Measurements from ENCODE around the gene FAM171A2. TPM values are rescaled to one million over a fixed set of nuclear protein-coding genes. Genes with fewer than 3 reads are reported as not detected.

Gene FAM171A2
- total and polyA plus RNA-seq, 2 of the 8 experiments (the other 6 are each of a cell fraction or from before 2014, with no cell fraction given): 21.9 to 24.1 TPM

- H2AK5ac ChIP-seq (ENCODE audit: low read depth, low read length): 0 out of 2 replicates have a peak overlapping the region, but pooled peaks have one; percentile 48
- H3K4ac ChIP-seq (replicated peaks; ENCODE audit: insufficient read length, low read depth, low read length): no peak overlapping the region
- H3K27ac ChIP-seq (ENCODE audit: low read depth, low read length): no peak overlapping the region
- H4K5ac ChIP-seq (ENCODE audit: insufficient read length, low read depth, low read length): no peak overlapping the region
- H3K23ac ChIP-seq (ENCODE audit: insufficient read length): no peak overlapping the region
- no peak overlapping the region for H2BK5ac ChIP-seq (ENCODE audit: low read depth, low read length)
- H4K91ac ChIP-seq (replicated peaks; ENCODE audit: insufficient read length, low read length): no peak overlapping the region
- no peak overlapping the region for H2AFZ ChIP-seq (ENCODE audit: low read length)
- H2BK15ac ChIP-seq (ENCODE audit: low read length): no peak overlapping the region
- H4K20me1 ChIP-seq (replicated peaks in 1 of 2; ENCODE audit: control insufficient read depth in 1 of 2, insufficient read depth in 2 of 2, low read length in 2 of 2): peaks cover 0 to 7% of the 10 kb centered on the region in 2 experiments
- DNase-seq (ENCODE audit: low read depth in 1 of 2, low spot score in 2 of 2) (no peak), FAIRE-seq (no peak)
- H3K79me2 ChIP-seq (ENCODE audit: control insufficient read depth in 1 of 2, insufficient read depth in 2 of 2, low read length in 2 of 2): peaks cover 0 to 3% of the 10 kb centered on the region in 2 experiments; a peak in 1 of 4 replicates
- peaks cover 0 to 3% (median 0%) of the 10 kb centered on the region in 4 experiments; a peak in 3 of 7 replicates for H3K27me3 ChIP-seq (replicated peaks in 1 of 4; ENCODE audit: control insufficient read depth in 3 of 4, extremely low read depth in 1 of 4, insufficient read depth in 3 of 4, low read length in 3 of 4)
- no peaks in the 10 kb centered on the region for H3K9me3 ChIP-seq (ENCODE audit: insufficient read depth in 2 of 2, low read depth in 1 of 2, low read length in 1 of 2)
- H3K14ac ChIP-seq (ENCODE audit: insufficient read length): no peak overlapping the region
- peaks cover 0 to 2% (median 0%) of the 10 kb centered on the region in 4 experiments; a peak in 4 of 7 replicates for H3K4me1 ChIP-seq (replicated peaks in 1 of 4; ENCODE audit: control insufficient read depth in 3 of 4, insufficient read depth in 4 of 4, low read length in 3 of 4)
- no peak overlapping the region for H3K18ac ChIP-seq (ENCODE audit: extremely low read depth, low read length)
- H3K36me3 ChIP-seq (ENCODE audit: control insufficient read depth in 2 of 4, insufficient read depth in 4 of 4, low read length in 3 of 4): no peaks in the 10 kb centered on the region
- H2BK12ac ChIP-seq (ENCODE audit: low read depth, low read length): 0 out of 2 replicates have a peak overlapping the region, but pooled peaks have one; percentile 27
- H3K56ac ChIP-seq (replicated peaks; ENCODE audit: insufficient read length, low read depth, low read length): no peak overlapping the region
- H3K4me2 ChIP-seq (ENCODE audit: insufficient read depth in 1 of 2, low read depth in 2 of 2, low read length in 2 of 2): no peak overlapping the region; a peak in 1 of 4 replicates
- peak overlapping the region; percentile 48; the same call in 1 of the 2 replicates for H4K8ac ChIP-seq (ENCODE audit: extremely low read depth, insufficient read depth, low read length)
- no peak overlapping the region for H2BK20ac ChIP-seq (ENCODE audit: low read length)
- H3K23me2 ChIP-seq (ENCODE audit: low read depth, low read length): peaks cover 4% of the 10 kb centered on the region; the same call in 1 of the 2 replicates
- ChIA-PET CTCF (ENCODE audit: partially characterized antibody) (interaction anchor here (0.9 to 3.6 kb wide), 9 partner anchors 11 to 241 kb away, joined by 3 to 70 read pairs (median 3); partner anchors contain the start of gene SLC25A39), POLR2A (ENCODE audit: partially characterized antibody) (interaction anchor here (1.4 to 3.4 kb wide), 6 partner anchors 10 to 137 kb away, joined by 5 to 21 read pairs (median 8); partner anchors contain the start of gene SLC25A39)
- TF ChIP-seq RFX5 (IDR thresholded peaks at IDR 0.05; ENCODE audit: borderline replicate concordance, low read depth, low read length): no peak
- no peak for TF ChIP-seq KDM4A (IDR thresholded peaks at IDR 0.05; ENCODE audit: low read depth, low read length, severe bottlenecking)
- TF ChIP-seq ATF3 (IDR thresholded peaks at IDR 0.05; ENCODE audit: insufficient read depth, low read depth, low read length): no peak
- no peak for TF ChIP-seq TCF12 (IDR thresholded peaks at IDR 0.05; ENCODE audit: low read depth, low read length)
- TF ChIP-seq BCL11A (IDR thresholded peaks at IDR 0.05; ENCODE audit: low read depth in 2 of 2, low read length in 2 of 2): no peak
- TF ChIP-seq MAFK (IDR thresholded peaks at IDR 0.05; ENCODE audit: low read depth, low read length): no peak
- no peak for TF ChIP-seq SAP30 (IDR thresholded peaks at IDR 0.05; ENCODE audit: insufficient read depth, insufficient replicate concordance, low read length)
- TF ChIP-seq TEAD4 (IDR thresholded peaks at IDR 0.05; ENCODE audit: low read depth, low read length): no peak
- TF ChIP-seq HDAC6 (IDR thresholded peaks at IDR 0.05; ENCODE audit: low read depth, low read length): no peak
- H2BK120ac ChIP-seq (replicated peaks; ENCODE audit: low read depth, low read length): no peak overlapping the region
- no peak overlapping the region for H3K4me3 ChIP-seq (ENCODE audit: extremely low read depth in 1 of 4, insufficient read depth in 2 of 4, low read depth in 3 of 4, low read length in 4 of 4)
- WGBS, 2 experiments (ENCODE audit: extremely low coverage in 1 of 2, insufficient coverage in 1 of 2, insufficient read length in 1 of 2, insufficient replicate concordance in 2 of 2, low coverage in 1 of 2, low lambda C conversion rate in 2 of 2, missing lambda C conversion rate in 1 of 2): 73% methylated on average over 11 of the region's 11 CpGs; no CpG with 5 or more reads in 1 of the 2 experiments
- no peaks in the 10 kb centered on the region for H3K79me1 ChIP-seq (ENCODE audit: low read depth, low read length)
- no peak overlapping the region for H3K9ac ChIP-seq (replicated peaks in 1 of 4; ENCODE audit: extremely low read depth in 1 of 4, low read depth in 3 of 4, low read length in 3 of 4)
Measured at GRCh38 chr17:44343510-44344209, 20.0 kb downstream of the FAM171A2 start.

All from H1 (cell line).